Endometrium (tissue), 2 donors: ENCODE results near the gene FPR2.
"Not testable (repeated sequence)": the region's sequence is repeated elsewhere in the genome, so short reads cannot be mapped to it uniquely, and the experiment has no call there.

Experiments used
- FAIRE-seq: peaks from 2 replicates; lab custom pipeline; 2012; peaks lifted over from hg19 to GRCh38; lab: Jason Lieb, UNC
- donor health status: control.
- donor health status: control.

Gene FPR2

GRCh38 chr19:51783372-51783771 lies 22.4 kb downstream of the FPR2 start:
- no peak for FAIRE-seq

GRCh38 chr19:51784109-51784785 lies 23.3 kb downstream of the FPR2 start:
- no peak for FAIRE-seq

GRCh38 chr19:51784922-51785690 lies 24.1 kb downstream of the FPR2 start:
- FAIRE-seq: no peak

- FAIRE-seq: no peak
Observed at GRCh38 chr19:51786646-51787494, 25.9 kb downstream of the FPR2 start.

- FAIRE-seq: no peak
Observed at GRCh38 chr19:51788029-51788428, 27.0 kb downstream of the FPR2 start.

GRCh38 chr19:51789061-51789795 lies 28.2 kb downstream of the FPR2 start:
- FAIRE-seq: no peak

GRCh38 chr19:51792932-51793331 lies 32.0 kb downstream of the FPR2 start:
- FAIRE-seq: no peak

GRCh38 chr19:51793994-51794393 lies 33.0 kb downstream of the FPR2 start:
- FAIRE-seq: no peak

- FAIRE-seq: no peak
Observed at GRCh38 chr19:51794885-51795490, 34.0 kb downstream of the FPR2 start, which contains the start of gene FPR3. TSS of gene FPR3 (plus strand) at chr19:51795157. CDS start at chr19:51823749, 28,592 bp downstream.

- FAIRE-seq: no peak
Observed at GRCh38 chr19:51796195-51796679, 35.3 kb downstream of the FPR2 start.

- FAIRE-seq: no peak
Observed at GRCh38 chr19:51797480-51797879, 36.5 kb downstream of the FPR2 start.

- no peak for FAIRE-seq
Observed at GRCh38 chr19:51798062-51798461, 37.1 kb downstream of the FPR2 start.

GRCh38 chr19:51799034-51799773 lies 38.2 kb downstream of the FPR2 start:
- FAIRE-seq: no peak

GRCh38 chr19:51799774-51800472 lies 38.9 kb downstream of the FPR2 start:
- FAIRE-seq: no peak

GRCh38 chr19:51800473-51801244 lies 39.7 kb downstream of the FPR2 start:
- no peak for FAIRE-seq

- no peak for FAIRE-seq
Observed at GRCh38 chr19:51802775-51803174, 41.8 kb downstream of the FPR2 start.

- no peak for FAIRE-seq
Observed at GRCh38 chr19:51803519-51803918, 42.5 kb downstream of the FPR2 start.

GRCh38 chr19:51803967-51804366 lies 43.0 kb downstream of the FPR2 start:
- FAIRE-seq: no peak

GRCh38 chr19:51804789-51805188 lies 43.8 kb downstream of the FPR2 start:
- not testable (repeated sequence) for FAIRE-seq
